T-helper 1 cell treated with Interleukin-12 subunit alpha and Interleukin-12 subunit beta and Interleukin-4 antibody, amounts not matched to agents 30 ng/mL and 1 ng/mL, for 36 hours (primary cell): ENCODE results near the gene ADSS2. TPM values are rescaled to one million over a fixed set of nuclear protein-coding genes. Genes with fewer than 3 reads are reported as not detected.
"Not testable (repeated sequence)": the region's sequence is repeated elsewhere in the genome, so short reads cannot be mapped to it uniquely, and the experiment has no call there.

ENCODE experiments used
- intact Hi-C: fragments of 100-400 bp; cut with micrococcal nuclease; formaldehyde crosslinking; loops from one replicate; pipeline ENCODE4 v1.15.1; 2024
- total RNA-seq: library from RNA; stranded (reverse); gene quantifications from 2 replicates; pipeline ENCODE4 v1.2.3, GENCODE V29; 2022

The ADSS2 gene
- total RNA-seq, 1 donor from 2014 or later: 58.4 TPM

- intact Hi-C loops: no loop called here
Measured at GRCh38 chr1:244367399-244368114, 84.2 kb downstream of the ADSS2 start.

- intact Hi-C loops: no loop called here
Measured at GRCh38 chr1:244365809-244366208, 85.9 kb downstream of the ADSS2 start.

- intact Hi-C loops: not testable (repeated sequence)
Measured at GRCh38 chr1:244365262-244365661, 86.4 kb downstream of the ADSS2 start.

GRCh38 chr1:244362476-244362875, 89.2 kb downstream of the ADSS2 start:
- intact Hi-C loops: no loop called here

GRCh38 chr1:244361764-244362473, 89.8 kb downstream of the ADSS2 start:
- intact Hi-C loops: no loop called here

Other genes starting within 250 kb of the ADSS2 start
- gene CATSPERE, start 9.4 kb upstream of the ADSS2 start, total RNA-seq: 0.32 and 0.68 TPM in 2 replicates
- gene DESI2, start 201.2 kb upstream of the ADSS2 start, total RNA-seq: 24.7 and 26.9 TPM in 2 replicates